ENCODE results near the gene SOX18. TPM values are rescaled to one million over a fixed set of nuclear protein-coding genes. Genes with fewer than 3 reads are reported as not detected.

Gene SOX18
- total and polyA plus RNA-seq, 2 of the 13 experiments (the other 11 are each of a cell fraction or from before 2014, with no cell fraction given): 1.6 to 1.9 TPM

DNA sequence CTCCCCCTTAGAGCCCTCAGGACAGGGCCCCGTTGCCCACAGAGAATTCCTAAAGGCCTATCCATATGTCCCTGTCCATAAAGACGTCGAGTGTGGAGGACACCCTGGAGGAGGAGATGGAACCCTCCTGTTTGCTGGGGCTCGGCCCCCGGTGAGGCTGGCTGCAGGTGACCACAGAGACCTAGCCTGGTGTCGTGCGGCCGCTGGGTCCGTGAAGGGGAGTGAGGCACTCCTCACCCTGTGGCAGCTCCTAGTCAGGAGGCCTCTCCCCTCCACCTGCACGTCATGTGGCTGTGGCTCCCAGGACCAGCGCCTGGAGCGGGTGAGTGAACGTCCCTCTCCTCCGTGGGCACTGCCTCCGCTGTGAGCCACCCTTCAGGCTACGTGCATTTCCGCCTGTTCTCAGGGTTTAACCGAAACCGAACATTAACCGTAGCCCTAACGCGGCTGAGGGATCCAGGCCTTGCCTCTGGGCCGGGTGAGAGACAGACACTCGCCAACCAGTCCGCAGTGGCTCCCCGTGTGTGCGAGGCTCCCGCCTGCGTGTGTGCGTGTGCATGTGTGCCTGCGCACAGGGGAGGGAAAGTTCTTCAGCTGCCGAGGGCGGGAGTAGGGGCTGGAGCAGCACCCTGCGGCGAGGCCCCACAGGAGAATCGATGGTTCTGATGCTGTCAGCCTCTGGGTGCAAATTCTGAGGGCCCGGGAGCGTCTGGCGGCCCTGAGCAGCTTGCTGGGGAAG is 7.6 kb upstream of the SOX18 start (continued):
- TF ChIP-seq ARNT2 (CRISPR knock-in tag; IDR thresholded peaks at IDR 0.05; ENCODE audit: low read depth): no peak
- TF ChIP-seq ZNF33B (CRISPR knock-in tag; IDR thresholded peaks at IDR 0.05): peak; percentile 93; the same call in 1 of the 2 replicates
- no peak for TF ChIP-seq MIER2 (CRISPR knock-in tag; IDR thresholded peaks at IDR 0.05)
- TF ChIP-seq ZNF775 (CRISPR knock-in tag; IDR thresholded peaks at IDR 0.05; ENCODE audit: borderline replicate concordance): no peak
- 0 out of 2 replicates have a peak, but pooled peaks have one; percentile 22 for TF ChIP-seq KDM5A (IDR thresholded peaks at IDR 0.05; ENCODE audit: borderline replicate concordance, low read length)
- TF ChIP-seq FOXJ3 (CRISPR knock-in tag; IDR thresholded peaks at IDR 0.05; ENCODE audit: borderline replicate concordance): no peak
- TF ChIP-seq CCAR2 (optimal IDR thresholded peaks at IDR 0.05; ENCODE audit: low read depth, low read length): no peak
- TF ChIP-seq MTA3 (CRISPR knock-in tag; IDR thresholded peaks at IDR 0.05): no peak
- no peak; the same call in 1 of the 2 replicates for TF ChIP-seq SP140L (CRISPR knock-in tag; IDR thresholded peaks at IDR 0.05; ENCODE audit: borderline replicate concordance)
- TF ChIP-seq, protein P1, sequence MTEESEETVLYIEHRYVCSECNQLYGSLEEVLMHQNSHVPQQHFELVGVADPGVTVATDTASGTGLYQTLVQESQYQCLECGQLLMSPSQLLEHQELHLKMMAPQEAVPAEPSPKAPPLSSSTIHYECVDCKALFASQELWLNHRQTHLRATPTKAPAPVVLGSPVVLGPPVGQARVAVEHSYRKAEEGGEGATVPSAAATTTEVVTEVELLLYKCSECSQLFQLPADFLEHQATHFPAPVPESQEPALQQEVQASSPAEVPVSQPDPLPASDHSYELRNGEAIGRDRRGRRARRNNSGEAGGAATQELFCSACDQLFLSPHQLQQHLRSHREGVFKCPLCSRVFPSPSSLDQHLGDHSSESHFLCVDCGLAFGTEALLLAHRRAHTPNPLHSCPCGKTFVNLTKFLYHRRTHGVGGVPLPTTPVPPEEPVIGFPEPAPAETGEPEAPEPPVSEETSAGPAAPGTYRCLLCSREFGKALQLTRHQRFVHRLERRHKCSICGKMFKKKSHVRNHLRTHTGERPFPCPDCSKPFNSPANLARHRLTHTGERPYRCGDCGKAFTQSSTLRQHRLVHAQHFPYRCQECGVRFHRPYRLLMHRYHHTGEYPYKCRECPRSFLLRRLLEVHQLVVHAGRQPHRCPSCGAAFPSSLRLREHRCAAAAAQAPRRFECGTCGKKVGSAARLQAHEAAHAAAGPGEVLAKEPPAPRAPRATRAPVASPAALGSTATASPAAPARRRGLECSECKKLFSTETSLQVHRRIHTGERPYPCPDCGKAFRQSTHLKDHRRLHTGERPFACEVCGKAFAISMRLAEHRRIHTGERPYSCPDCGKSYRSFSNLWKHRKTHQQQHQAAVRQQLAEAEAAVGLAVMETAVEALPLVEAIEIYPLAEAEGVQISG (CRISPR knock-in tag; IDR thresholded peaks at IDR 0.05): peak; percentile 58
- TF ChIP-seq ARNT (IDR thresholded peaks at IDR 0.05): no peak
- peak; percentile 56 for TF ChIP-seq PHF8 (CRISPR knock-in tag; IDR thresholded peaks at IDR 0.05)
- no peak for TF ChIP-seq POLR2AphosphoS2 (IDR thresholded peaks at IDR 0.05; ENCODE audit: low read depth, low read length)
- TF ChIP-seq MXD4 (CRISPR knock-in tag; IDR thresholded peaks at IDR 0.05): 0 out of 2 replicates have a peak, but pooled peaks have one; percentile 8
- no peak; the same call in none of the 2 replicates for TF ChIP-seq GTF3A (CRISPR knock-in tag; conservative IDR thresholded peaks at IDR 0.05)
- TF ChIP-seq ZSCAN12 (CRISPR knock-in tag; IDR thresholded peaks at IDR 0.05): 0 out of 2 replicates have a peak, but pooled peaks have one; percentile 7
- TF ChIP-seq, protein P2, sequence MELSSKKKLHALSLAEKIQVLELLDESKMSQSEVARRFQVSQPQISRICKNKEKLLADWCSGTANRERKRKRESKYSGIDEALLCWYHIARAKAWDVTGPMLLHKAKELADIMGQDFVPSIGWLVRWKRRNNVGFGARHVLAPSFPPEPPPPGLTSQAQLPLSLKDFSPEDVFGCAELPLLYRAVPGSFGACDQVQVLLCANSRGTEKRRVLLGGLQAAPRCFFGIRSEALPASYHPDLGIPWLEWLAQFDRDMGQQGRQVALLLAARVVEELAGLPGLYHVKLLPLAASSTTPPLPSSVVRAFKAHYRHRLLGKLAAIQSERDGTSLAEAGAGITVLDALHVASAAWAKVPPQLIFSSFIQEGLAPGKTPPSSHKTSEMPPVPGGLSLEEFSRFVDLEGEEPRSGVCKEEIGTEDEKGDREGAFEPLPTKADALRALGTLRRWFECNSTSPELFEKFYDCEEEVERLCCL (CRISPR knock-in tag; IDR thresholded peaks at IDR 0.05; ENCODE audit: borderline replicate concordance): no peak
- TF ChIP-seq PLRG1 (conservative IDR thresholded peaks at IDR 0.05): no peak
- TF ChIP-seq ZNF589 (CRISPR knock-in tag; conservative IDR thresholded peaks at IDR 0.05): peak; percentile 88; the same call in 1 of the 2 replicates
- TF ChIP-seq ZNF530 (CRISPR knock-in tag; IDR thresholded peaks at IDR 0.05; ENCODE audit: low read depth): no peak
- TF ChIP-seq, protein P3, sequence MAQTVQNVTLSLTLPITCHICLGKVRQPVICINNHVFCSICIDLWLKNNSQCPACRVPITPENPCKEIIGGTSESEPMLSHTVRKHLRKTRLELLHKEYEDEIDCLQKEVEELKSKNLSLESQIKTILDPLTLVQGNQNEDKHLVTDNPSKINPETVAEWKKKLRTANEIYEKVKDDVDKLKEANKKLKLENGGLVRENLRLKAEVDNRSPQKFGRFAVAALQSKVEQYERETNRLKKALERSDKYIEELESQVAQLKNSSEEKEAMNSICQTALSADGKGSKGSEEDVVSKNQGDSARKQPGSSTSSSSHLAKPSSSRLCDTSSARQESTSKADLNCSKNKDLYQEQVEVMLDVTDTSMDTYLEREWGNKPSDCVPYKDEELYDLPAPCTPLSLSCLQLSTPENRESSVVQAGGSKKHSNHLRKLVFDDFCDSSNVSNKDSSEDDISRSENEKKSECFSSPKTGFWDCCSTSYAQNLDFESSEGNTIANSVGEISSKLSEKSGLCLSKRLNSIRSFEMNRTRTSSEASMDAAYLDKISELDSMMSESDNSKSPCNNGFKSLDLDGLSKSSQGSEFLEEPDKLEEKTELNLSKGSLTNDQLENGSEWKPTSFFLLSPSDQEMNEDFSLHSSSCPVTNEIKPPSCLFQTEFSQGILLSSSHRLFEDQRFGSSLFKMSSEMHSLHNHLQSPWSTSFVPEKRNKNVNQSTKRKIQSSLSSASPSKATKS (CRISPR knock-in tag; IDR thresholded peaks at IDR 0.05): no peak
- TF ChIP-seq ZNF878 (CRISPR knock-in tag; IDR thresholded peaks at IDR 0.05): peak; percentile 81; the same call in 1 of the 2 replicates
- TF ChIP-seq ZNF234 (CRISPR knock-in tag; conservative IDR thresholded peaks at IDR 0.05): no peak
- no peak for TF ChIP-seq ZNF205 (CRISPR knock-in tag; IDR thresholded peaks at IDR 0.05)

Measured in HepG2 (cell line).